K562 (cell line): ENCODE data around the gene DLGAP3. TPM values are rescaled to one million over a fixed set of nuclear protein-coding genes. Genes with fewer than 3 reads are reported as not detected.

Experiments
- ATAC-seq: fragments of 200-7000 bp; cut with Tn5 transposase; 3 replicates; pipeline ENCODE4 v1.9.1; 2020; ENCODE audit warnings: moderate library complexity
- BruUV-seq: library from RNA; stranded (reverse); fragments of 400-500 nt; replicated peaks from 2 replicates; lab custom pipeline; 2021; lab: Mats Ljungman, UMichigan
- CTCF ChIA-PET: fragments of 300-600 bp; formaldehyde crosslinking; extraction: SDS; loops from one replicate; lab custom pipeline; 2021; ENCODE audit warnings: low intra/inter-chr PET ratio; lab: Yijun Ruan, JAX
- POLR2A ChIA-PET: fragments of 300-600, 350-650 bp; sonication (Branson Sonifier 250); formaldehyde crosslinking; extraction: SDS; loops from one replicate; lab custom pipeline; 2021; ENCODE audit warnings: antibody characterized with exemption, inconsistent platforms; lab: Yijun Ruan, JAX
- DNase-seq, 4 experiments: peaks; one replicate each; pipeline versions ENCODE4 v3.0.0 to v3.0.0-alpha.2; 2011 to 2018; ENCODE audit warnings: low spot score in 3 of 4, mixed read lengths in 3 of 4; ENCODE audit errors: extremely low read depth in 1 of 4
- FAIRE-seq: peaks from 2 replicates; lab custom pipeline; 2011; peaks lifted over from hg19 to GRCh38; lab: Jason Lieb, UNC
- H2AFZ ChIP-seq: 2 replicates; pipeline ENCODE4 v1.6.0; 2011; ENCODE audit warnings: low read depth, low read length, control low read depth, inconsistent platforms
- H3K27ac ChIP-seq: fragments of 200-600 bp; 3 replicates; pipeline ENCODE4 v1.8.0; 2011; ENCODE audit warnings: low read depth, mild to moderate bottlenecking, control low read depth, inconsistent platforms, low read length, moderate library complexity, mixed read lengths; ENCODE audit errors: extremely low read depth
- H3K27me3 ChIP-seq, 2 experiments: fragments of 300-600 bp in 1 of 2; 2 replicates in 1 of 2; 3 replicates in 1 of 2; pipeline versions ENCODE4 v1.6.0 to v1.8.0; 2011; ENCODE audit warnings: inconsistent platforms in 2 of 2, low read length in 2 of 2, mild to moderate bottlenecking in 1 of 2, mixed read lengths in 1 of 2, moderate library complexity in 1 of 2; ENCODE audit not compliant: control insufficient read depth in 2 of 2, insufficient read depth in 2 of 2
- H3K36me3 ChIP-seq: fragments of 300-600 bp; 3 replicates; pipeline ENCODE4 v1.8.0; 2011; ENCODE audit warnings: mild to moderate bottlenecking, low read length, inconsistent platforms; ENCODE audit not compliant: control insufficient read depth, insufficient read depth
- H3K4me1 ChIP-seq, 2 experiments: fragments of 200-600 bp in 1 of 2; replicated peaks in 1 of 2; 2 replicates in 1 of 2; 3 replicates in 1 of 2; pipeline versions ENCODE4 v1.5.1 to v1.8.0; 2011; ENCODE audit warnings: inconsistent platforms in 2 of 2, low read length in 2 of 2, mild to moderate bottlenecking in 1 of 2, mixed read lengths in 1 of 2, moderate library complexity in 1 of 2; ENCODE audit not compliant: control insufficient read depth in 2 of 2, insufficient read depth in 2 of 2
- H3K4me2 ChIP-seq: 2 replicates; pipeline ENCODE4 v1.6.1; 2011; ENCODE audit warnings: low read length, control low read depth, inconsistent platforms, mixed read lengths; ENCODE audit not compliant: insufficient read depth
- H3K4me3 ChIP-seq: fragments of 200-600 bp; sonication (generic), shearing (Covaris generic); 2 replicates; pipeline ENCODE4 v1.5.1; 2016; ENCODE audit warnings: control low read depth, inconsistent platforms
- H3K79me2 ChIP-seq: fragments of 200-600 bp; 3 replicates; pipeline ENCODE4 v1.8.0; 2011; ENCODE audit warnings: low read length, inconsistent platforms; ENCODE audit not compliant: control insufficient read depth, insufficient read depth
- H3K9ac ChIP-seq, 2 experiments: 2 replicates each; pipeline versions ENCODE4 v1.6.0 to v1.6.1; 2011; ENCODE audit warnings: low read depth in 2 of 2, low read length in 2 of 2, control low read depth in 1 of 2, inconsistent platforms in 1 of 2, mild to moderate bottlenecking in 1 of 2, mixed read lengths in 1 of 2; ENCODE audit not compliant: insufficient read depth in 1 of 2
- H3K9me1 ChIP-seq: one replicate; pipeline ENCODE4 v1.6.0; 2011; ENCODE audit warnings: inconsistent platforms, mild to moderate bottlenecking, low read length, moderate library complexity; ENCODE audit not compliant: control insufficient read depth, insufficient read depth
- H3K9me3 ChIP-seq: replicated peaks from 2 replicates; pipeline ENCODE4 v1.5.1; 2011; ENCODE audit warnings: low read depth, low read length, inconsistent platforms; ENCODE audit not compliant: control insufficient read depth, insufficient read depth
- H4K20me1 ChIP-seq: replicated peaks from 2 replicates; pipeline ENCODE4 v1.6.1; 2011; ENCODE audit warnings: low read length, inconsistent platforms, mixed read lengths; ENCODE audit not compliant: control insufficient read depth, insufficient read depth
- BHLHE40 ChIP-seq: IDR thresholded peaks from 2 replicates; pipeline ENCODE4 v1.6.1; 2011; ENCODE audit warnings: low read length, improper control_type of control experiment
- KLF16 ChIP-seq: IDR thresholded peaks from 2 replicates; pipeline ENCODE4 v1.6.1; 2016; ENCODE audit warnings: antibody characterized with exemption
- MCM3 ChIP-seq: fragments of 450-650 bp; IDR thresholded peaks from 2 replicates; pipeline ENCODE4 v1.6.1; 2016
- NCOA6 ChIP-seq: fragments of 450-650 bp; IDR thresholded peaks from 2 replicates; pipeline ENCODE4 v1.6.1; 2017; ENCODE audit warnings: mild to moderate bottlenecking
- REST ChIP-seq, 2 experiments: fragments of 450-650 bp; formaldehyde crosslinking in 1 of 2; IDR thresholded peaks; 2 replicates each; pipeline versions ENCODE4 v1.4.0 to v1.6.1; 2014 to 2020; ENCODE audit warnings: mild to moderate bottlenecking in 2 of 2, borderline replicate concordance in 1 of 2, low read depth in 1 of 2
- SMARCB1 ChIP-seq: IDR thresholded peaks from 2 replicates; pipeline ENCODE4 v1.6.1; 2011; ENCODE audit warnings: improper control_type of control experiment, low read depth; ENCODE audit not compliant: insufficient read length
- THAP12 ChIP-seq: fragments of 250-450 bp; sonication (Bioruptor Pico); IDR thresholded peaks from 2 replicates; pipeline ENCODE4 v1.9.0; 2021; ENCODE audit warnings: mild to moderate bottlenecking, inconsistent platforms
- ZNF143 ChIP-seq: sonication (generic); formaldehyde crosslinking; IDR thresholded peaks from 2 replicates; pipeline ENCODE4 v1.9.0; 2022; ENCODE audit warnings: mild to moderate bottlenecking, missing genetic modification reagents
- ZNF197 ChIP-seq: fragments of 200-800 bp; sonication (Bioruptor generic); IDR thresholded peaks from 2 replicates; pipeline ENCODE4 v1.6.1; 2016; ENCODE audit warnings: low read depth, missing genetic modification characterization, missing compliant biosample characterization
- WGBS: fragments of 100-300 bp; shearing (Covaris generic); methylation state at CpG from one replicate; pipeline ENCODE4 v1.1.6; 2016; ENCODE audit warnings: low coverage, mixed read lengths; ENCODE audit not compliant: insufficient coverage; ENCODE audit errors: missing lambda C conversion rate; 5-methylcytosine and 5-hydroxymethylcytosine counted together
- in situ Hi-C: fragments of 300-500 bp; cut with MboI; formaldehyde crosslinking; loops from 4 replicates; pipeline ENCODE4 v1.15.0; 2018; ENCODE audit warnings: inconsistent platforms, mixed read lengths
- intact Hi-C: fragments of 100-400 bp; cut with micrococcal nuclease; formaldehyde crosslinking; loops from 2 replicates; pipeline ENCODE4 v1.14.2; 2022
- polyA plus RNA-seq, 8 experiments: library from polyadenylated mRNA; depleted of rRNA in 4 of 8; stranded (reverse) in 5 of 8; unstranded in 3 of 8; fragments of >200 nt; fragmentation: Nextera tagmentation in 2 of 8; fragmentation: Illumina TruSeq in 1 of 8; extraction: Ambion mirVana in 2 of 8; extraction: Trizol in 1 of 8; gene quantifications; 2 replicates each; pipeline versions ENCODE4 v1.2.1 to v1.2.3, GENCODE V29; 2011 to 2014; ENCODE audit warnings: inconsistent platforms in 1 of 8, missing spikeins in 1 of 8
- total RNA-seq, 7 experiments: library from RNA; depleted of rRNA in 6 of 7; stranded (reverse); fragments of >200 nt in 6 of 7; fragmentation: Illumina TruSeq in 2 of 7; extraction: Trizol in 2 of 7; gene quantifications; 2 replicates each; pipeline versions ENCODE4 v1.2.1 to v1.2.3, GENCODE V29; 2011 to 2021; ENCODE audit warnings: low replicate concordance in 1 of 7

DLGAP3 gene
- total and polyA plus RNA-seq, 9 of the 15 experiments (the other 6 are each of a cell fraction or from before 2014, with no cell fraction given) = 0.01 to 0.16 (median 0.07) TPM; not detected in 6

- intact Hi-C loops (no loop called here), in situ Hi-C loops (no loop called here)
- peaks cover 33 to 43% of the 10 kb centered on the region in 2 experiments; a peak in 4 of 5 replicates for H3K27me3 ChIP-seq
- CTCF ChIA-PET = no interaction called here
- H3K4me2 ChIP-seq = no peak overlapping the region
- no peak overlapping the region for H3K27ac ChIP-seq
- H2AFZ ChIP-seq = peak overlapping the region; percentile 49; the same call in 1 of the 2 replicates
- 24% methylated on average over 62 of the region's 80 CpGs for WGBS
- no peaks in the 10 kb centered on the region for H3K9me3 ChIP-seq
- peak; percentile 48 to 83 (median 73) for DNase-seq
- FAIRE-seq = no peak
- no peak overlapping the region for H3K9ac ChIP-seq
- peak; percentile 93 for ATAC-seq
- no peaks in the 10 kb centered on the region for H3K36me3 ChIP-seq
- no peaks in the 10 kb centered on the region for H3K9me1 ChIP-seq
- H3K79me2 ChIP-seq = no peaks in the 10 kb centered on the region
- peaks cover 0 to 14% of the 10 kb centered on the region in 2 experiments; a peak in 2 of 5 replicates for H3K4me1 ChIP-seq
- no peaks in the 10 kb centered on the region for H4K20me1 ChIP-seq
- H3K4me3 ChIP-seq = no peak overlapping the region
- POLR2A ChIA-PET = interaction anchor here (1.2 to 1.5 kb wide), 2 partner anchors 16 to 17 kb away, joined by 4 read pairs; no protein-coding TSS in a partner anchor
- no TSS peak for BruUV-seq
- TF ChIP-seq ZNF143 (no peak), SMARCB1 (no peak), MCM3 (no peak), KLF16 (no peak), REST (IDR thresholded peaks at IDR 0.05; ENCODE audit: borderline replicate concordance) (no peak), REST (CRISPR knock-in tag; IDR thresholded peaks at IDR 0.05; ENCODE audit: low read depth) (no peak), NCOA6 (peak; percentile 50; the same call in 1 of the 2 replicates), BHLHE40 (0 out of 2 replicates have a peak, but pooled peaks have one; percentile 7), ZNF197 (CRISPR knock-in tag) (no peak), THAP12 (CRISPR knock-in tag) (no peak)
Observed at GRCh38 chr1:34885405-34886247, 43.8 kb downstream of the DLGAP3 start.
